ENCODE data around the gene UBTD1.
"Not testable (repeated sequence)": the region's sequence is repeated elsewhere in the genome, so short reads cannot be mapped to it uniquely, and the experiment has no call there.

UBTD1 gene

GRCh38 chr10:97567891-97568290 lies 69.2 kb downstream of the UBTD1 start:
- DNase-seq, result no peak

GRCh38 chr10:97570146-97570788 lies 71.5 kb downstream of the UBTD1 start:
- no peak for DNase-seq

- DNase-seq, result peak; percentile 0
Observed at GRCh38 chr10:97570789-97571471, 72.2 kb downstream of the UBTD1 start.

GRCh38 chr10:97571622-97572021 lies 72.9 kb downstream of the UBTD1 start:
- no peak for DNase-seq

- DNase-seq, result peak; percentile 7
Observed at GRCh38 chr10:97572214-97572989, 73.7 kb downstream of the UBTD1 start, which contains the start of gene ANKRD2. ANKRD2 (plus strand) TSS chr10:97572779; CDS start chr10:97572789, 10 bp downstream.

- no peak for DNase-seq
Observed at GRCh38 chr10:97573021-97573420, 74.3 kb downstream of the UBTD1 start.

GRCh38 chr10:97573672-97574071 lies 74.9 kb downstream of the UBTD1 start:
- DNase-seq, result no peak

- DNase-seq, result peak; percentile 21
Observed at GRCh38 chr10:97574374-97575126, 75.8 kb downstream of the UBTD1 start.

GRCh38 chr10:97575127-97575668 lies 76.5 kb downstream of the UBTD1 start:
- no peak for DNase-seq

- not testable (repeated sequence) for DNase-seq
Observed at GRCh38 chr10:97576487-97576886, 77.8 kb downstream of the UBTD1 start.

GRCh38 chr10:97577701-97578100 lies 79.0 kb downstream of the UBTD1 start:
- no peak for DNase-seq

- no peak for DNase-seq
Observed at GRCh38 chr10:97578171-97578844, 79.6 kb downstream of the UBTD1 start.

GRCh38 chr10:97580421-97581367 lies 82.0 kb downstream of the UBTD1 start:
- no peak for DNase-seq

- DNase-seq, result no peak
Observed at GRCh38 chr10:97582169-97582568, 83.4 kb downstream of the UBTD1 start.

- no peak for DNase-seq
Observed at GRCh38 chr10:97583476-97583875, 84.8 kb downstream of the UBTD1 start.

GRCh38 chr10:97584060-97584797 lies 85.5 kb downstream of the UBTD1 start, which contains the start of gene HOGA1:
HOGA1 (plus strand) TSS chr10:97584389; CDS start chr10:97584704, 315 bp downstream.
- DNase-seq, result peak; percentile 68

GRCh38 chr10:97584798-97585438 lies 86.2 kb downstream of the UBTD1 start:
- no peak for DNase-seq

GRCh38 chr10:97585439-97585811 lies 86.7 kb downstream of the UBTD1 start:
- no peak for DNase-seq

GRCh38 chr10:97587183-97587582 lies 88.5 kb downstream of the UBTD1 start:
- DNase-seq, result no peak

- no peak for DNase-seq
Observed at GRCh38 chr10:97589479-97589878, 90.8 kb downstream of the UBTD1 start, which contains the start of gene C10orf62. C10orf62 (plus strand) TSS chr10:97589721; CDS start chr10:97589898, 177 bp downstream.

All from NCI-H446 treated with DMSO at 0.1 percent for 48 hours (cell line).